Upper lobe of right lung (tissue), 1 donor: ENCODE data around the gene NFAT5. TPM values are rescaled to one million over a fixed set of nuclear protein-coding genes. Genes with fewer than 3 reads are reported as not detected.
"Not testable (repeated sequence)": the region's sequence is repeated elsewhere in the genome, so short reads cannot be mapped to it uniquely, and the experiment has no call there.

Source experiments
- ATAC-seq: fragments of 200-7000 bp; cut with Tn5 transposase; one replicate; pipeline ENCODE4 v1.9.1; 2020; ENCODE audit warnings: mild to moderate bottlenecking, moderate library complexity
- DNase-seq: peaks from one replicate; pipeline ENCODE4 v3.0.0-alpha.2; 2020
- H3K27ac ChIP-seq: fragments of 200-600 bp; one replicate; pipeline ENCODE4 v1.8.0; 2022
- H3K27me3 ChIP-seq: fragments of 200-600 bp; one replicate; pipeline ENCODE4 v1.8.0; 2022; ENCODE audit warnings: mild to moderate bottlenecking
- H3K36me3 ChIP-seq: fragments of 200-600 bp; one replicate; pipeline ENCODE4 v1.8.0; 2022
- H3K4me1 ChIP-seq: fragments of 200-600 bp; one replicate; pipeline ENCODE4 v1.8.0; 2022
- H3K4me3 ChIP-seq: fragments of 200-600 bp; one replicate; pipeline ENCODE4 v1.8.0; 2022; ENCODE audit warnings: mild to moderate bottlenecking
- H3K9me3 ChIP-seq: fragments of 200-600 bp; one replicate; pipeline ENCODE4 v1.8.0; 2022
- intact Hi-C: fragments of 100-400 bp; cut with DNase I; formaldehyde crosslinking; loops from one replicate; pipeline ENCODE4 v1.11.0; 2022
- total RNA-seq: library from RNA; stranded (reverse); fragmentation: NEBNext Ultra II Directional; extraction: Animal tissue kit (Norgen Biotek cat#: 25700); gene quantifications from one replicate; pipeline ENCODE4 v1.2.1, GENCODE V29; 2021
- TF ChIP-seq, protein P1 (sequence below): fragments of 200-600 bp; IDR thresholded peaks from one replicate; pipeline ENCODE4 v1.8.0; 2022; ENCODE audit warnings: antibody characterized with exemption
- donor health status: DM: no; HTN: yes; CAD: no; lungs with severe emphysema.

Gene NFAT5
- total RNA-seq, 1 donor from 2014 or later = 62.3 TPM

DNA sequence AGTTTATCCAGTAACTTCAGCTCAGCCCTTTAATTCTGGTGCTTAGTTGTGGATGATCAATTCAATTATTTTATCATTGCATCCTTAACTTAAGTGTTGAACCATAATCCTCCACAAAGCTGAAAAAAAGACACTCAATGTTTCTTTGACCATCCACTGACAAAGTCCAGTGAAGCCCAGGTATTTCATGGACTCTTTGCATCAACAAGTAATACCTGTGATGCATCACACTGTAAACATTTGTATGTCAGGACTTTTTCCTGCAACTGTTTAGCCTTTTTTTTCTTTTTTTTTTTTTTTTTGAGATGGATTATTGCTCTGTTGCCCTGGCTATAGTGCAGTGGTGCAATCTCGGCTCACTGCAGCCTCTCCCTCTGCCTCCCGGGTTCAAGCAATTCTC, 6.6 kb upstream of the NFAT5 start:
- no peaks in the 10 kb centered on the region for H3K36me3 ChIP-seq
- H3K27ac ChIP-seq = no peak overlapping the region
- no peak overlapping the region for H3K4me3 ChIP-seq
- H3K4me1 ChIP-seq = peaks cover 5% of the 10 kb centered on the region
- ATAC-seq = no peak
- no peak for DNase-seq
- no peaks in the 10 kb centered on the region for H3K27me3 ChIP-seq
- intact Hi-C loops = no loop called here
- H3K9me3 ChIP-seq = no peaks in the 10 kb centered on the region
- TF ChIP-seq, protein P1, sequence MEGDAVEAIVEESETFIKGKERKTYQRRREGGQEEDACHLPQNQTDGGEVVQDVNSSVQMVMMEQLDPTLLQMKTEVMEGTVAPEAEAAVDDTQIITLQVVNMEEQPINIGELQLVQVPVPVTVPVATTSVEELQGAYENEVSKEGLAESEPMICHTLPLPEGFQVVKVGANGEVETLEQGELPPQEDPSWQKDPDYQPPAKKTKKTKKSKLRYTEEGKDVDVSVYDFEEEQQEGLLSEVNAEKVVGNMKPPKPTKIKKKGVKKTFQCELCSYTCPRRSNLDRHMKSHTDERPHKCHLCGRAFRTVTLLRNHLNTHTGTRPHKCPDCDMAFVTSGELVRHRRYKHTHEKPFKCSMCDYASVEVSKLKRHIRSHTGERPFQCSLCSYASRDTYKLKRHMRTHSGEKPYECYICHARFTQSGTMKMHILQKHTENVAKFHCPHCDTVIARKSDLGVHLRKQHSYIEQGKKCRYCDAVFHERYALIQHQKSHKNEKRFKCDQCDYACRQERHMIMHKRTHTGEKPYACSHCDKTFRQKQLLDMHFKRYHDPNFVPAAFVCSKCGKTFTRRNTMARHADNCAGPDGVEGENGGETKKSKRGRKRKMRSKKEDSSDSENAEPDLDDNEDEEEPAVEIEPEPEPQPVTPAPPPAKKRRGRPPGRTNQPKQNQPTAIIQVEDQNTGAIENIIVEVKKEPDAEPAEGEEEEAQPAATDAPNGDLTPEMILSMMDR = no peak

DNA sequence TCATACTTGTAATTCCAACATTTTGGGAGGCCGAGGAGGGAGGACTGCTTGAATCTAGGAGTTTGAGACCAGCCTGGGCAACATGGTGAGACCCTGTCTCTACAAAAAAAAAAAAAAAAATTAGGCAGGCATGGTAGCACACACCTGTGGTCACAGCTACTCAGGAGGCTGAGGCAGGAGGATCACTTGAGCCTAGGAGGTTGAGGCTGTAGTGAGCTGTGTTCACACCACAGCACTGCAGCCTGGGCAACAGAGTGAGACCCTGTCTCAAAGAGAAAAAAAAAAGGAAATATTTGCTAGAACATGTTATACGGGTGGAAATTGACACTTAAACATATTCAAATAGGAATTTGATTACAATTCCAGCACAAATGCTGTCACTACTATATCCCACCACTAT, 4.4 kb upstream of the NFAT5 start:
- not testable (repeated sequence) for H3K36me3 ChIP-seq, ATAC-seq, H3K27ac ChIP-seq, H3K4me3 ChIP-seq, DNase-seq, H3K4me1 ChIP-seq, H3K27me3 ChIP-seq, H3K9me3 ChIP-seq
- intact Hi-C loops = loop anchor here (10.0 kb wide), 1 partner anchor 167 kb away; no protein-coding TSS in a partner anchor

DNA sequence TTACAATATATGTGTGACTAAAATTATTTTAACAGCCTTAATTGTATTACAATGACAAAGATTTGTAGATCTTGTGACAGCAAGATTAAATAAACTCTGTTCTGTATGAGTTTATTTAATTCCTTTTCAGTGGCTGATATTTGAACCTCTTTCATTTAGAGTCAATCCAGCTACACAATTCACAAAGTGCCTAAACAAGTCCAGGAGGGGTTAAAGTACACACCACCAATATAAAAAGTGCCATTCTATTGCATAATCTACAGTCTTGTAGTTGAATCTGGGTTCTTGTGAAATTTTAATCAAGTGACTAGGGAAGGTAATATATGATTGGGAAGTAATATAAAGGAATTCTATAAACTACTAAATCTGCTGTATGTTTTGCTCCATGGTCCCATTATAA, 3.9 kb upstream of the NFAT5 start:
- Histone ChIP-seq H3K4me3 (no peak overlapping the region), H3K27me3 (no peaks in the 10 kb centered on the region), H3K36me3 (no peaks in the 10 kb centered on the region), H3K9me3 (no peaks in the 10 kb centered on the region), H3K4me1 (peaks cover 5% of the 10 kb centered on the region), H3K27ac (no peak overlapping the region)
- intact Hi-C loops = loop anchor here (10.0 kb wide), 1 partner anchor 167 kb away; no protein-coding TSS in a partner anchor
- DNase-seq (no peak), ATAC-seq (no peak)
- TF ChIP-seq, protein P1 = no peak

DNA sequence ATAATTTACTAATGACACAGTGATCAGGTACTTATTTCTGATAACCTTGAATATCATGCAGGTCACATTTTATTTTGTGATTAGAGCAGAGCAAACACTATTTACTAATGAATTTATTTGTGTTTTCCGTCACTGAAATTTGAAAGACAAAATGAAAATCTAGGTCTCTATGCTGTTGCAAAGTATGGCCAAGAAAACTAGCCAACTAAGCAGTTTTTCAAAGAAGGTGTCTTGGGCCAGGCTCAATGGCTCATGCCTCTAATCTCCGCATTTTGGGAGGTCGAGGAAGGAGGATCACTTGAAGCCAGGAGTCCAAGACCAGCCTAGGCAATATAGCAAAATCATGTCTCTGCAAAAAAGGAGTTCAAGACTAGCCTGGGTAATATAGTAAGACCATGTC, 3.0 kb upstream of the NFAT5 start:
- TF ChIP-seq, protein P1 = no peak
- intact Hi-C loops = loop anchor here (10.0 kb wide), 1 partner anchor 168 kb away; no protein-coding TSS in a partner anchor
- H3K4me1 ChIP-seq = peaks cover 11% of the 10 kb centered on the region

DNA sequence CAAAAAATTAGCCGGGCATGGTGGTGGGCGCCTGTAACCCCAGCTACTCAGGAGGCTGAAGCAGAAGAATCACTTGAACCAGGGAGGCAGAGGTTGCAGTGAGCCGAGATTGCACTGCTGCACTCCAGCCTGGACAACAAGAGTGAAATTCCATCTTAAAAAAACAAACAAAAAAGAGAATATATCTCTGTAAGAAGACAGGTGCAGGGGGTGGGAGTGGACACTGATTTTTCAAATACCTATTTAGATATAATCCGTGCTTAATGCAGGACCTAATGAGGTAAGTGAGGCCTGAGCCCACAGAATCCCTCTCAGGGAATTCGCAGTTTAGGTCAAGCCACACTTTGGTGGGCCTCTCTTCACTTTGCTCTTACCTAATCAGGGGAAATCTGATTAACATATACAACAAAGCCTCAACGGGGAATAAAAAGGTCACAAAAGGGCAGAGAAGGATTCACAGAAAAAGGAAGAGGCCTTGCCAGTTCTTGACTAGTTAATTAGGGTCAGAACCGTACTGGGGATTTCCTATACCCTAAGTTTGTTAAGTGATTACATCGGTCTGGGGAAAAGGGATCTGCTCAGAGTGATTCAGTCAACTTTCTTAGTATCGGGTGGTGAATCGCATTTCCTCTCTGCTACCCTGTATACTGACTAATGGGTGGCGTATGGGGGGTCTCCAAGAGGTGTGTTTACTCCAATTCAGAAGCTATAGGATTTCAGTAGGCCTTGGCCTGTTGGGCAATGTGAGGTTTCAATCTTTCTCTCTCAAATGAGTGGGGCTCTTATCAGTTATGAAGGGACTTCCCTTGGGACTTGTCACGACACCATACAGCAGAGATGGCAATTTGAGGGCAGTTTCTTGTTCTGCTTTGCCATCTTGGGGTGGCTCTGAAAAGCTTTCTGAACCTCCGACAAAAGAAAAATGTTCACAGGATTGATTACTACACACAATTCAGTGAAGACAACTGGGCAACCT, 1.9 kb upstream of the NFAT5 start:
- TF ChIP-seq, protein P1 = no peak
- ATAC-seq = no peak
- Histone ChIP-seq H3K4me1 (peaks cover 20% of the 10 kb centered on the region), H3K27me3 (no peaks in the 10 kb centered on the region), H3K4me3 (peak overlapping the region; percentile 86), H3K36me3 (no peaks in the 10 kb centered on the region), H3K27ac (peak overlapping the region; percentile 99), H3K9me3 (no peaks in the 10 kb centered on the region)
- intact Hi-C loops = loop anchor here (10.0 kb wide), 1 partner anchor 169 kb away; no protein-coding TSS in a partner anchor
- DNase-seq = no peak

More for the DNA sequence above, 3.0 kb upstream of the NFAT5 start:
- Histone ChIP-seq H3K4me3 (no peak overlapping the region), H3K9me3 (no peaks in the 10 kb centered on the region), H3K36me3 (no peaks in the 10 kb centered on the region), H3K27me3 (no peaks in the 10 kb centered on the region), H3K27ac (no peak overlapping the region)
- DNase-seq (no peak), ATAC-seq (no peak)
